ENCODE results near the gene UBA6.

DNA sequence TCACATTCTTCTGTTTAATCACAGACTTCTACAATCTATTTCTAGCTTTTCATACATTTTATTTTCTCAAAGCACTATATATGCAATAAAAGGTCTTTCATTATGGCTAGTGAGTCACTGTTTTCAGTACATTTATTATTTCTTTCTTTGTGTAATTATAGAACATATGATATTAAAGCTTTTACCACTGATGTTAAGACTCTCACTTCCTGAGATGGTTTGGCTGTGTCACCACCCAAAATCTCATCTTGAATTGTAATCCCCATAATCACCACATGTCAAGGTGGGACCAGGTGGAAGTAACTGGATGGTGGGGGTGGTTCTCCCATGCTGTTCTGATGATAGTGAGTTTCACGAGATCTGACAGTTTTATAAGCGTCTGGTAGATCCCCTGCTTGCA is 41.9 kb downstream of the UBA6 start:
- TF ChIP-seq, protein P1, sequence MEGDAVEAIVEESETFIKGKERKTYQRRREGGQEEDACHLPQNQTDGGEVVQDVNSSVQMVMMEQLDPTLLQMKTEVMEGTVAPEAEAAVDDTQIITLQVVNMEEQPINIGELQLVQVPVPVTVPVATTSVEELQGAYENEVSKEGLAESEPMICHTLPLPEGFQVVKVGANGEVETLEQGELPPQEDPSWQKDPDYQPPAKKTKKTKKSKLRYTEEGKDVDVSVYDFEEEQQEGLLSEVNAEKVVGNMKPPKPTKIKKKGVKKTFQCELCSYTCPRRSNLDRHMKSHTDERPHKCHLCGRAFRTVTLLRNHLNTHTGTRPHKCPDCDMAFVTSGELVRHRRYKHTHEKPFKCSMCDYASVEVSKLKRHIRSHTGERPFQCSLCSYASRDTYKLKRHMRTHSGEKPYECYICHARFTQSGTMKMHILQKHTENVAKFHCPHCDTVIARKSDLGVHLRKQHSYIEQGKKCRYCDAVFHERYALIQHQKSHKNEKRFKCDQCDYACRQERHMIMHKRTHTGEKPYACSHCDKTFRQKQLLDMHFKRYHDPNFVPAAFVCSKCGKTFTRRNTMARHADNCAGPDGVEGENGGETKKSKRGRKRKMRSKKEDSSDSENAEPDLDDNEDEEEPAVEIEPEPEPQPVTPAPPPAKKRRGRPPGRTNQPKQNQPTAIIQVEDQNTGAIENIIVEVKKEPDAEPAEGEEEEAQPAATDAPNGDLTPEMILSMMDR (IDR thresholded peaks at IDR 0.05): no peak
- no peak for TF ChIP-seq POLR2A (IDR thresholded peaks at IDR 0.05)
